Loucy (cell line): ENCODE data around the gene PDYN.

Experiments
- CTCF ChIP-seq: fragments of 200-600 bp; sonication (generic); conservative IDR thresholded peaks from 2 replicates; pipeline ENCODE4 v1.5.1; 2014; ENCODE audit warnings: mild to moderate bottlenecking, antibody characterized with exemption, low read length
- EZH2phosphoT487 ChIP-seq: fragments of 200-600 bp; IDR thresholded peaks from 2 replicates; pipeline ENCODE4 v1.6.1; 2018; ENCODE audit warnings: antibody characterized with exemption, mild to moderate bottlenecking, moderate library complexity, borderline replicate concordance

GRCh38 chr20:1934721-1935573 lies 58.9 kb downstream of the PDYN start:
- TF ChIP-seq CTCF: no peak
- TF ChIP-seq EZH2phosphoT487: no peak
